Natural killer cell (primary cell): ENCODE measurements around the gene GREB1. TPM values are rescaled to one million over a fixed set of nuclear protein-coding genes. Genes with fewer than 3 reads are reported as not detected.

Experiments used
- ATAC-seq, 3 donors: fragments of 150-1000 bp in 2 of 3; fragments of 200-7000 bp in 1 of 3; cut with Tn5 transposase; 1 replicate in 1 of 3; 2 replicates in 2 of 3; pipeline ENCODE4 v1.10.0; 2021; ENCODE audit warnings: mild to moderate bottlenecking in 2 of 3, moderate library complexity in 2 of 3
- DNase-seq, 2 donors: peaks; one replicate each; pipeline versions ENCODE4 v3.0.0 to v3.0.0-alpha.2; 2013 to 2021; ENCODE audit warnings: mixed read lengths in 1 of 2
- H3K27ac ChIP-seq: one replicate; pipeline ENCODE4 v1.5.1; 2013; ENCODE audit warnings: mild to moderate bottlenecking, low read length
- H3K27me3 ChIP-seq: one replicate; pipeline ENCODE4 v1.6.1; 2013; ENCODE audit warnings: low read length; ENCODE audit not compliant: control insufficient read depth, insufficient read depth
- H3K36me3 ChIP-seq: one replicate; pipeline ENCODE4 v1.6.1; 2013; ENCODE audit warnings: low read length; ENCODE audit not compliant: control insufficient read depth, insufficient read depth
- H3K4me1 ChIP-seq: one replicate; pipeline ENCODE4 v1.6.1; 2013; ENCODE audit warnings: low read length; ENCODE audit not compliant: control insufficient read depth, insufficient read depth
- H3K4me3 ChIP-seq: one replicate; pipeline ENCODE4 v1.5.1; 2013; ENCODE audit warnings: low read length
- H3K9me3 ChIP-seq: one replicate; pipeline ENCODE4 v1.6.1; 2013; ENCODE audit warnings: low read length; ENCODE audit not compliant: control insufficient read depth, insufficient read depth
- H3K27ac Mint-ChIP-seq, 2 donors: one replicate each; pipeline ENCODE4 v1.8.0; 2022; ENCODE audit warnings: mild to moderate bottlenecking in 2 of 2, mixed read lengths in 2 of 2, moderate library complexity in 1 of 2
- H3K27me3 Mint-ChIP-seq, 2 donors: one replicate each; pipeline ENCODE4 v1.8.0; 2022; ENCODE audit warnings: low read depth in 2 of 2, mixed read lengths in 2 of 2
- H3K36me3 Mint-ChIP-seq: one replicate; pipeline ENCODE4 v1.8.0; 2022; ENCODE audit warnings: mixed read lengths
- H3K4me1 Mint-ChIP-seq, 2 donors: one replicate each; pipeline ENCODE4 v1.8.0; 2022; ENCODE audit warnings: mixed read lengths in 2 of 2
- H3K4me3 Mint-ChIP-seq: one replicate; pipeline ENCODE4 v1.8.0; 2022; ENCODE audit warnings: mild to moderate bottlenecking, moderate library complexity, mixed read lengths
- H3K9me3 Mint-ChIP-seq, 2 donors: one replicate each; pipeline ENCODE4 v1.8.0; 2022; ENCODE audit warnings: mixed read lengths in 2 of 2
- WGBS: methylation state at CpG from one replicate; pipeline ENCODE4 v1.1.7; 2013; ENCODE audit warnings: missing lambda C conversion rate; ENCODE audit not compliant: insufficient coverage; 5-methylcytosine and 5-hydroxymethylcytosine counted together
- intact Hi-C: fragments of 100-400 bp; cut with micrococcal nuclease; formaldehyde crosslinking; loops from one replicate; pipeline ENCODE4 v1.14.2; 2022
- total RNA-seq, 4 donors: library from RNA; stranded (reverse); fragments of 120-200 nt in 1 of 4; gene quantifications; one replicate each; pipeline versions ENCODE4 v1.2.3 to v1.2.4, GENCODE V29; 2013 to 2022
- TF ChIP-seq, protein P1 (sequence below): fragments of 200-600 bp; IDR thresholded peaks from one replicate; pipeline ENCODE4 v1.8.0; 2022; ENCODE audit warnings: antibody characterized with exemption

Gene GREB1
- total RNA-seq, 3 donors from 2014 or later (not counting 1 experiment from before 2014, with no cell fraction given) = 0.85 to 2.5 (median 2.4) TPM

DNA sequence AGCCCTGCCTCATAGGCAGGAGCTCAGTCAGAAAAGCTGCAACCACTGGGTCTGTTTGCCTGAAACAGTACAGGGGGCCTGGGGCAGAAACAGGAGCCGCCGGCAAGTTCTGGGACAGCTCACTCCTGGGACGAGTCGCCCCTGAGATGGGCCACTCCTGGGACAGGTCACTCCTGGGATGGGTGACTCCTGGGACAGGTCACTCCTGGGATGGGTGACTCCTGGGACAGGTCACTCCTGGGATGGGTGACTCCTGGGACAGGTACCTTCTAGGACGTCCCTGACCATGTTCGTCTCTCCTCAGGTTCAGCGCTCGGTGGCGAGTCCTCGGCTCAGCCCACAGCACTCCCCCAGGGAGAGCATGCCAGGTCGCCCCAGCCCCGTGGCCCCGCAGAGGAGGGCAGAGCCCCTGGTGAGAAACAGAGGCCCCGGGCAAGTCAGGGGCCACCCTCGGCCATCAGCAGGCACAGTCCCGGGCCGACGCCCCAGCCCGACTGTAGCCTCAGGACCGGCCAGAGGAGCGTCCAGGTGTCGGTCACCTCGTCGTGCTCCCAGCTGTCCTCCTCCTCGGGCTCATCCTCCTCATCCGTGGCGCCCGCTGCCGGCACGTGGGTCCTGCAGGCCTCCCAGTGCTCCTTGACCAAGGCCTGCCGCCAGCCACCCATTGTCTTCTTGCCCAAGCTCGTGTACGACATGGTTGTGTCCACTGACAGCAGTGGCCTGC lies 84.3 kb downstream of the GREB1 start:
- H3K27ac Mint-ChIP-seq = no peak overlapping the region
- DNase-seq (no peak), ATAC-seq (no peak)
- Histone ChIP-seq H3K9me3 (no peaks in the 10 kb centered on the region), H3K4me3 (no peak overlapping the region), H3K27me3 (no peaks in the 10 kb centered on the region), H3K4me1 (no peaks in the 10 kb centered on the region), H3K27ac (no peak overlapping the region), H3K36me3 (no peaks in the 10 kb centered on the region)
- 93% methylated on average over 33 of the region's 33 CpGs for whole genome bisulfite sequencing
- intact Hi-C loops = no loop called here
- H3K36me3 Mint-ChIP-seq = no peaks in the 10 kb centered on the region
- no peaks in the 10 kb centered on the region for H3K4me1 Mint-ChIP-seq
- no peak overlapping the region for H3K4me3 Mint-ChIP-seq
- H3K27me3 Mint-ChIP-seq = peaks cover 0 to 4% of the 10 kb centered on the region in 2 donors
- H3K9me3 Mint-ChIP-seq = no peaks in the 10 kb centered on the region
- TF ChIP-seq, protein P1, sequence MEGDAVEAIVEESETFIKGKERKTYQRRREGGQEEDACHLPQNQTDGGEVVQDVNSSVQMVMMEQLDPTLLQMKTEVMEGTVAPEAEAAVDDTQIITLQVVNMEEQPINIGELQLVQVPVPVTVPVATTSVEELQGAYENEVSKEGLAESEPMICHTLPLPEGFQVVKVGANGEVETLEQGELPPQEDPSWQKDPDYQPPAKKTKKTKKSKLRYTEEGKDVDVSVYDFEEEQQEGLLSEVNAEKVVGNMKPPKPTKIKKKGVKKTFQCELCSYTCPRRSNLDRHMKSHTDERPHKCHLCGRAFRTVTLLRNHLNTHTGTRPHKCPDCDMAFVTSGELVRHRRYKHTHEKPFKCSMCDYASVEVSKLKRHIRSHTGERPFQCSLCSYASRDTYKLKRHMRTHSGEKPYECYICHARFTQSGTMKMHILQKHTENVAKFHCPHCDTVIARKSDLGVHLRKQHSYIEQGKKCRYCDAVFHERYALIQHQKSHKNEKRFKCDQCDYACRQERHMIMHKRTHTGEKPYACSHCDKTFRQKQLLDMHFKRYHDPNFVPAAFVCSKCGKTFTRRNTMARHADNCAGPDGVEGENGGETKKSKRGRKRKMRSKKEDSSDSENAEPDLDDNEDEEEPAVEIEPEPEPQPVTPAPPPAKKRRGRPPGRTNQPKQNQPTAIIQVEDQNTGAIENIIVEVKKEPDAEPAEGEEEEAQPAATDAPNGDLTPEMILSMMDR = no peak

DNA sequence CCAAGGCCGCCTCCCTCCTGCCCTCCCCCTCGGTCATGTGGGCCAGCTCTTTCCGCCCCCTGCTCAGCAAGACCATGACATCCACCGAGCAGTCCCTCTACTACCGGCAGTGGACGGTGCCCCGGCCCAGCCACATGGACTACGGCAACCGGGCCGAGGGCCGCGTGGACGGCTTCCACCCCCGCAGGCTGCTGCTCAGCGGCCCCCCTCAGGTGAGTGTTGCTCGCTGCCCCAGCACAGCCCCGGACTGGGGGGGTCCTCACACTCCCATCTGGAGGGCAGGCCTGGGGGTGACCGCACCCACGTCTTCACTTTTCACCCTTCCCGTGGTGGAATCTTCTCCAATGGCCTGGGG lies 84.8 kb downstream of the GREB1 start:
- Histone ChIP-seq H3K27ac (no peak overlapping the region), H3K27me3 (no peaks in the 10 kb centered on the region), H3K4me3 (no peak overlapping the region), H3K9me3 (no peaks in the 10 kb centered on the region), H3K36me3 (no peaks in the 10 kb centered on the region), H3K4me1 (no peaks in the 10 kb centered on the region)
- H3K27me3 Mint-ChIP-seq = peaks cover 0 to 4% of the 10 kb centered on the region in 2 donors
- no peak for ATAC-seq
- H3K36me3 Mint-ChIP-seq = no peaks in the 10 kb centered on the region
- no peak for DNase-seq
- intact Hi-C loops = no loop called here
- 89% methylated on average over 20 of the region's 20 CpGs for WGBS
- no peak overlapping the region for H3K27ac Mint-ChIP-seq
- H3K9me3 Mint-ChIP-seq = no peaks in the 10 kb centered on the region
- TF ChIP-seq, protein P1 = no peak
- H3K4me1 Mint-ChIP-seq = no peaks in the 10 kb centered on the region
- no peak overlapping the region for H3K4me3 Mint-ChIP-seq

DNA sequence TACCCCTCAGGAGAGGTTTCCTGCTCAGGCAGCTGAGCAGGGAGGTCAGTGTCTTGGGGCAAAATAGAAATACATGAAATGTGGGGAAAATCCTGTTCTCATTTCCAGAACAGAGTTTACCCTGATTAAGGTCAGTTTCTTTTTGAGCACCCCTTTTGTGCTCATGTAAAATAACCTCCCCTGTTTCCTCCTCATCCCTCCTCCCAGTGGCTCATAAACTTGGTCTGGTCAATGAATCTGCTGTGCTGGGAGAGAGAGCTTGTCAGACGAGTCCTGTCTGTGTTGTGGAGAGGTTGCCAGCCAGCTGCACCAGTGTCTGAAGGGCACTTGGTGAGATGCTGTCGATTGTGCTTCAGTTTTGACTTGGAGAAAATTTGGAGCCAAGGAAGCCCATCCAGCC lies 87.6 kb downstream of the GREB1 start:
- Mint-ChIP-seq H3K9me3 (no peaks in the 10 kb centered on the region), H3K36me3 (no peaks in the 10 kb centered on the region), H3K27me3 (peaks cover 0 to 4% of the 10 kb centered on the region in 2 donors), H3K27ac (no peak overlapping the region), H3K4me3 (no peak overlapping the region), H3K4me1 (no peaks in the 10 kb centered on the region)
- Histone ChIP-seq H3K9me3 (no peaks in the 10 kb centered on the region), H3K27ac (no peak overlapping the region), H3K36me3 (no peaks in the 10 kb centered on the region), H3K27me3 (no peaks in the 10 kb centered on the region), H3K4me1 (no peaks in the 10 kb centered on the region), H3K4me3 (no peak overlapping the region)
- no peak for ATAC-seq
- DNase-seq = no peak
- intact Hi-C loops = no loop called here
- TF ChIP-seq, protein P1 = no peak
- 75% methylated on average over 2 of the region's 2 CpGs for WGBS

DNA sequence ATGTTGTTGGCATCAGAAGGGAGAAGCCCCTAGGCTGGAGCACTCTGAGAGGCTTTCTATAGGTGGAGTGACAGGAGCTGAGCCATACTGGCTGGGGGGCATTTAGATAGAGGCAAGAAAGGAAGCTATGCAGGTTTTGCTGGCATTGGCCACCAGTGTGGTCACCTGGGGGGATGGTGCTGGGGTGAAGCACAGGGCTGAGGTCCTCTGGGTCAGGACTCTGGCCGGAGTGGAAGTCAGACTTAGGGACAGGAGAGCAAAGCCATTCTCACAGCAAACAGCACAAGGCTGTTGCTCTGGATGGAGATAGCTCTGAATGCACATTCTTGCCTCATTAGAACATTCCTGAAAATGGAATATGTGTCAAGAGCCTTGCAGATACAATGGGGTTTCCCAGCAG lies 88.8 kb downstream of the GREB1 start:
- DNase-seq = no peak
- no peaks in the 10 kb centered on the region for H3K36me3 Mint-ChIP-seq
- ATAC-seq = no peak
- Histone ChIP-seq H3K27ac (no peak overlapping the region), H3K4me3 (no peak overlapping the region), H3K9me3 (no peaks in the 10 kb centered on the region), H3K4me1 (no peaks in the 10 kb centered on the region), H3K27me3 (no peaks in the 10 kb centered on the region), H3K36me3 (no peaks in the 10 kb centered on the region)
- H3K4me3 Mint-ChIP-seq = no peak overlapping the region
- no peaks in the 10 kb centered on the region for H3K9me3 Mint-ChIP-seq
- WGBS = 100% methylated on average over 1 of the region's 1 CpG
- H3K27me3 Mint-ChIP-seq = peaks cover 0 to 4% of the 10 kb centered on the region in 2 donors
- H3K4me1 Mint-ChIP-seq = no peaks in the 10 kb centered on the region
- TF ChIP-seq, protein P1 = no peak
- H3K27ac Mint-ChIP-seq = no peak overlapping the region
- intact Hi-C loops = no loop called here
